ENCODE data around the gene PSTPIP1.

The PSTPIP1 gene

DNA sequence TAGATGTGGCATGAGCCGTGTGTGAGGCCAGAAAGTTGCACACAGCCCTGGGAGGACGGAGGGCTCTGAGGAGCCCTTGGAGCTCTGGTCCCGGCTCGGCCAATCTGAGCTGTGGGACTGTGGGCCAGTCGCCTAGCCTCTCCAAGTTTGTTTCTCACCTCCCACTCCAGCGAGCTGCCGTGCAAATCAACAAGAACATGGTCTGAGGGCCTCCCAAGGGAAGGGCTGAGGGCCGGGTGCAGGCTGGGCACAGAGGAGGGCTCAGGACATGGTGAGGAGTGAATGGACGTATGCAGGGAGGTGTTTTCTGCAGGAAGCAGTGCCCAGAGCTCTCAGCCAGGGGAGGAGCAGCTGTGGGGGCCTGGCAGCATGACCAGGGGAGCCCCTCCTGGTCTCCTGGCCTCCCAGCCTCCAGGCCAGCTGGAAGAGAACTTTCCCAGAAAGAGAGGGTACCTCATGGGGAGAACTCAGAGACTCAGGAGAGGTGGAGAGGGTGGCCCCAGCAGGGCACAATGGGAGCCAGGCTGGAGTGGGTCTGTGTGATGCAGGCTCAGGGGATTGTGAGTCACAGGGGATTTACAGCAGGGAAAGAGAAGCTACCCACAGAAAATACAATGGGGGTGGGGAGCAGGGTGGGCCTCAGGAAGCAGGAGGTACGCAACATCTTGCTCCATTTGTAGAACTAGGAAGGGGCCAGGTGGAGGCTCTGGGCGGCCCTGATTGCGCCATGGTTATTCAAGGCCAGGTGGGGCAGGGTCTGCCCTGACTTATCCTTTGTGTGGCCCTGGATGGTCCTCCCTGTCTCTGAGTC is 24.8 kb downstream of the PSTPIP1 start:
- DNase-seq (ENCODE audit: low read depth): peak; percentile 54

DNA sequence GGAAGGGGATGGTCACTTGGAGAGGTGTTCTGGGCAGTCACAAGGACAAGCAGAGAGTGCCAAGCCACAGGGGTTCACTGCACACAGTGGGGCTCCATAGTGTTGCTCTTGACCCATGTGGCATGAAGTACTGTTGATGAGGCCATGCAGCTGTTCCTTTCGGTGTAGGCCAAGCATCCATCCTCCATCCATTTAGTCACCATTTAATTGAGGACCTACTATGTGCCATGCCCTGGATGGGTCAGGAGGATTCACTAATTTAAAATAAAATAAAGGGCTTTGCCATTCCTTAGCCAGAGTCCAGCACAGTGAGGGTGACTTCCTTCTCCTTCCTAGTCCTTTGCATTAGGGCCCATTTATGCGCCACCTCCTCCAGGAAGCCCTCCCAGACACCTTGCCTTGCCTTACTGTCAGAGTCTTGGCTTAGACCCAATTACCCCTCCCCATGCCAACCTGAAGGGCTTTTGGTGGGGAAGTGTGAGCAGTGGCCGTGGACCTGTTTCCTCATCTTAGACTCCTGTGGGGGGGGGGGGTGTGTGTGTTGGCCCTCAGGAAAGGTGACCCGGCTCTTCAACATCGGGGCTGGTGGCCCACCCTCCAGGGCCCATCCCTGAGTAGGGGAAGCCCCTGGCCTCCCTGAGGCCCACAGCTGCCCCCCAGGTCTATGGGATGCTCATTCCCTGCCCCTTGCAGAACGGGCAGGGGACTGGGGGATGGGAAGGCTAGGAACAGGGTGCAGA is 25.6 kb downstream of the PSTPIP1 start:
- DNase-seq (ENCODE audit: low read depth): no peak

DNA sequence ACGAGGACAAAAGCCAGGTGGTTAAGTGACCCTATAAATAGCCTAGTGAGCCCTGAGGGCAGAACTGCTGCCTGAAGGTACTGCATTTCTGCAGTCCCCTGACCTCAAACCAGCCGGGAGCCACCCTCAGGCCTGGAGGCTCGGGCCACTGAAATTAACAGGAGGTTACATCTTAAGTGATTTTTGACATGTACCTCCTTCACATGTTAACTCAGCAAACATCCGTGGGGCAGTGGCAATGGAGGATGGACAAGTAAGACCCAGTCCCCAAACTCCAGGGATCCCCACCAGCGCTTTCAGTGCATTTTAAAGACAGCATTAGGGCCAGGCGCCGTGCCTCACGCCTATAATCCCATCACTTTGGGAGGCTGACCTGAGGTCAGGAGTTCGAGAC is 26.2 kb downstream of the PSTPIP1 start:
- DNase-seq (ENCODE audit: low read depth): no peak

DNA sequence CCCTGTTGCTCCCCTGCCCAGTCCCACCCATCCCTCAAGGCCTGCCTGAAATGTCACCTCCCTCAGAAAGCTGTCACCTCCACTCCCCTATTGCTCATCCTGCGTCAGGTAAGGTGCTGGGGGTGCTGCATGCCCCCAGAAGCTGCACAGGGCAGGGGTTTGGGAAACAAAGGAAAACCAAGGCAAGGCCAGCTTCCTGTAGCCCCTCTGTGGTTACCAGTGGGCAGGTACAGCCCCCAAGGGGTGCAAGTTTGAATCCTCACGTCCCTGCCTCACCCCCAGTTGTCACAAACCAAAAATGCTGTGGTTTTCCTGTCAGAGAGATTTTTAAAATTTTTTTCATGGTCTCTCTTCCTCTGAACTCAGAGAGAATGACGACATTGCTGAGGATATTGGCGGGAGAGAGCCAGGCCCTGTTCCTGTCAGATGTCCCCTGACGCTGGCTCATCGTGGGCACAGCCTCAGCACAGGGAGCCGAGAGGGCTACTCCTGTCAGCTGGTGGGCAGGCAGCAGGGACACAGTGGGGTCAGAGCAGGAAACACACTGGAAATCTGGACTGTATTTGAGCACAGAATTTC is 27.0 kb downstream of the PSTPIP1 start:
- DNase-seq (ENCODE audit: low read depth): peak; percentile 77

DNA sequence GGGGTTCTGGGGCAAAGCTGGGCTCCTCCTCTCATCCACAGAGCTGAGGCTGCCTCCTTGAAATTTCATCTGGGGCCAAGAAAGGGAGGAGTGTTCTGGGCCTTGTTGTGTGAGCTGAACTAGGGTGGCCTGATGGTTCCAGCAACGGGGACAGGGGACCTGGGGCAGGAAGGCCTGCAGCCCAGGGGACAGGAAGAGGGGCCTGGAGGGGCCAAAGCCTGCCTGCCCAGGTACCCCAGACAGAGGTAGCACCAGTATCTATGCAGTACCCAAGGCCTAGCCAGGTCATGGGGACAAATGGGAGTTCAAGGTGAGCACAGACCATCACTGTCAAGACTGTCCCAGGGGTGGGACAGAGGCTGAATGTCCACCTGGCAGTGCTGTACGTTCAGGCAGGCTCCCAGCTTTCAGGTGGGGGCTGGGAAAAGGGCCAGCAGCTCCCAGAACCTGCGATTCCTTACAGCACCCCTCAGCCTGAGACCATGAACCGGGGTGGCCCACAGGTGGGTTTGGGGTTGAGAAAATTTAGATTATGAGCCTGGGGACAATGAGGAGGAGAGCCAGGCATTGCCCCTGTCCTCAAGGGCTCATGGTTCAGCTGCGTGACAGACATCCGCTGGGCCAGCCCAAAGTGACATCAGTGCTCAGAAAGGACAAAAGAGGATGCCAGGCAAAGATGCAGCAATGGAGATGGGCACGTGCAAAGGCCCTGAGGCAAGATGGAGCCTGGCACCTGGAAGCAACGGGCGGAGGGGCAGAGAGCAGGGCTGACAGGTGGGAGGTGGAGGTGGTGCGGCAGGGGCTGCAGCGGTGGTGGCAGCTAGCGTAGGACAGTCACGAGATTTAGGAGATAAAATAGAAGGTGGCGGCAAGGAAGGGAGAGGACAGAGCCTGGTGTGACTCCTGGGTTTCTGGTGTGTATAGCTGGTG is 28.0 kb downstream of the PSTPIP1 start:
- DNase-seq (ENCODE audit: low read depth): no peak

DNA sequence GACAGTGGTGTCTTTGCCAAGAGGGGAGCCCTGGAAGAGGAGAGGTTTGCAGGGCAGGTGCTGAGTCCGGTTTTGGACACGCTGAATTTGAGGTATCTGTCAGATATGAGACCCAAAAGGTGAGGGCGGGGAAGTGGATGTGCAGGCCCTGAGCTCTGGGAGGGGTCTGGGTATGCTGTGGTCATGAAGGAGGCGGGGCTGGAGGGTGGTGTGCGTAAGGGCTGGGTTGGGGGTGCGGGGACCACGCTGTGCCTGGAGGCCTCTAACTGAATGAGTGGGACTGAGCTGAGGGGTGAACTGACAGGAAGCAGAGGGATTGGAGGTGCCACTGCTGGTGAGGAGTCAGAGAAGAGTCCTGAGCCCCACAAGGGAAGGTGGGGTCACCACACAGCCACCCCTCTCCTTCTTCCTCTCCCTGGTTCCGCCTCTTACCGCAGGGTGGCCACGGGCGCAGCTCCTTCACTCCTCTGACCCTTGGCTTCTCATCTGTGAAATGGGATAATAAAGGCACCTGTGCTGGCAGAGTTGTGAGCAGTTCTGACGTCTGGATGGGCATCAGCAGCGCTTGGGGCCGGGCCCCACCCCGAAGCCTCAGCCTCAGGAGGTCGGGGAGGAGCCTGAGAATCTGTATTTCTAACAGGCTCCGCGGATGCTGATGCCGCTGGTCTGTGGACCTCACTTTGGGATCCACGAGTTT is 28.8 kb downstream of the PSTPIP1 start:
- DNase-seq (ENCODE audit: low read depth): no peak

DNA sequence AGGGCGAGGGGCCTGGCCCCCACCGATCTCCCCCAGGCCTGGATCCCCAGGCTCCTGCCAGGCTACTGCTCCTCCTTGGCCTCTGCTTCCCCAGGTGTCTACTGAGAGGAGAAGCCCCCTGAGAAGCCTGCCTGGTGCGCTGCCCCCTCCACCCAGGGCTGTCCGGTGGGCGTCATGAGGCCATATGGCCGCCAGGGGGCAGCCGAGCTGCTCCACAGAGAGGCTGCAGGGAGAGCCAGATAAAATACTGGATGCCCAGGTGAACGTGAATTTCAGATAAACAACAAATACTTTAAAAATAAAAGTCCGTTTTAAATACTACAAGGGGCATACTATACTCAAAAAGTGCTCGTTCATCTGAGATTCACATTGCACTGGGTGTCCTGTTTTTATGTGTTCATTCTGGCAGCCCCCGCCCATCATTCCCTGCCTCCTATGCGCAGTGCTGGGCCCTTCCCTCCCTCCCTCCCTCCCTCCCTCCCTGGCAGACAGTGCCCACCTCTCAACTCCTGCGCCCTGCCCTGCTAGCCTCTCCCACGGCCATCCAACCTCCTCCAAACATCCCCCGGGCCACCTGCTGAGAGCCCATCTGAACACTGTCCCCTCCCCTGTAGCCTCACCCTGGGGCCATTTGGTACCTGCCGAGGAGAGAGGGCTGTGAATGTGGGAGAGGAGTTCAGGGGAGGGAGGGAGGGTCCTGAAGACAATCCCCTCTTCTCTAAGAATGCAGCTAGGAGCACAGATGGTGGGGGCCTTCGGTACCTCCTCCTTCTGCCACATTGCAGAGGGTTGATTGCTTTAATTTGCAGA is 29.6 kb downstream of the PSTPIP1 start:
- peak; percentile 61 for DNase-seq (ENCODE audit: low read depth)

DNA sequence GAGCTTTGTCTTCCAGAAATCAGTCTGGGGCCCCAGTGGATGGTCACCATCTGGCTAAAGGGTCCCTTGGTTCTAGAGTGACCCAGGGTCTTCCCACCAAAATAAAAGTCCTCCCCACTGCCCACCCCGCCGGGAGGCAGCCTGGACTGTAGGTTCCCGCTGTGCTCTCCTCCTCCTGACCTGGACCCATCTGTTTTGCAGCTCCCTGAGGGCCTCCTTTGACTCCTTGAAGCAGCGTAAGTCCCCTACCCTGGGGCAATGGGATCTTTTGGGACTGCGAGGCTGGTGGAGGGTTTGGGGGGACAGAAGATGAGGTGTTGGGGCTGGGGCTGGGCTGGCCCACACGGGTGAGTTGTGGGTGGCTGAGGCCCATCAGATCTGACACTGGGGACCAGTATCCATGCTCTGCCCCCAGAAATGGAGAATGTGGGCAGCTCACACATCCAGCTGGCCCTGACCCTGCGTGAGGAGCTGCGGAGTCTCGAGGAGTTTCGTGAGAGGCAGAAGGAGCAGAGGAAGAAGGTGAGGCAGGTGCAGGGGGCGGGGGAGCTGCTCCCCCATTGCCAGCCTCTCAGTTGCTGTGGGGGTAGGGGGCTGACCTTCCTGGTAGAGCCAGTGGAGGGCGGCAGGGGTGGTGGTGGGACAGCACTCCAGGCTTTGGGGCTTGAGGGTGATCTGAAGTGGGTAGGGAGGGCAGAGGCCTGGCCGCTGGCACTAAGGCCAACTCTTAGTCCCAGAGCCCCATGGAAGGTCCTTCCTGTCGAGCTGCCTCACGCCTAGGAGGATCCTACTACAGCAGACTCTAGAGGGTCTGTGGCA is 30.4 kb downstream of the PSTPIP1 start:
- no peak for DNase-seq (ENCODE audit: low read depth)

DNA sequence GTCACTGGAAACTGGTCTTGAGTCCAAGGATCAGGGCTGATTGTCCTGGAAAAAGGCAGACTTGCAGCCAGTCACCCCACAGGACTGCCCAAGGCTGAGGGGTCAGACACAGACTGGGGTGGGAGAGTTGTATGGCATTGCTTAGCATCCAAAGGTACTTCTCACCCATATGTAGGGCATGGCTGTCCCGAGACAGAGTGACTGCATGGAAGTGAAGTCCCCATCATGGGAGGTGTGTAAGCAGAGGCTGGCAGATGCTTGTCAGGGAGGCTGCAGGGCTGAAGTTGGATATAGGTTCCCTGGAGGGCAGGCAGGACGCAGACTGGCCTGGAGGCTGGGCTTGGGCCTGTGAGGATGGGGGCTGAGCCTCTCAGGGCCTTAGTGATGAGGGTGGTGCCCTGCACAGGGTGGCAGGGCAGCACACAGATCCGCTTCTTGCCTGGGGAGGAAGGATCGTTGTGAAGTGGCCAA is 31.1 kb downstream of the PSTPIP1 start:
- DNase-seq (ENCODE audit: low read depth): no peak

DNA sequence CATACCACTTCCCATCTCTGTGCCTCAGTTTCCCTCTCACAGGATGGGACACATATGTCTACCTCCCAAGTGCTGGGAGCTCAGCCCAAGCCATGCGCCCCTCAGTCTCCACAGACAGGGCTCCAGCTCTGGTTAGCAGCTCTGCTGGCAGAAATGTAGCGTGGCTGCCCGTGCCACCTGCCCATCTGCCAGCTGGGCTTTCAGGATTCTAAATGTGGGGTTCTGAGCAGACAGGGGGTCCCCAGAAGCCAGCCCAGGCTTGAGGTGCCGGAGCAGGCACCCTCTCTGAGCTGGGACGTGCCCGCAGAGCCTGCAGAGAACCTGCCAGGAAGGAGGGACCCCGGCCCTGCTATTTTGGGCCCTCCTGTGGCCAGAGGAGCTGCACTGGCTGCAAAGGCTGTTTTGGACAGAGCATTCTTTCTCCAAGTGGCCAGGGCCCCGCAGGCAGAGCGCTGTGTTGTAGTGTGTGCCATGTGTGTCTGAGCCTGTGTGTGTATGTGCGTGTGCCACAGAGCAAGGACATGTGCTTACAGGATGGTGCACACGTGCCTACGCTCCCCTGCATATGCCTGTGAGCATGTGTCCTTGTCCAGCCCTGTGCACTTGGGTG is 31.7 kb downstream of the PSTPIP1 start:
- DNase-seq (ENCODE audit: low read depth): no peak

DNA sequence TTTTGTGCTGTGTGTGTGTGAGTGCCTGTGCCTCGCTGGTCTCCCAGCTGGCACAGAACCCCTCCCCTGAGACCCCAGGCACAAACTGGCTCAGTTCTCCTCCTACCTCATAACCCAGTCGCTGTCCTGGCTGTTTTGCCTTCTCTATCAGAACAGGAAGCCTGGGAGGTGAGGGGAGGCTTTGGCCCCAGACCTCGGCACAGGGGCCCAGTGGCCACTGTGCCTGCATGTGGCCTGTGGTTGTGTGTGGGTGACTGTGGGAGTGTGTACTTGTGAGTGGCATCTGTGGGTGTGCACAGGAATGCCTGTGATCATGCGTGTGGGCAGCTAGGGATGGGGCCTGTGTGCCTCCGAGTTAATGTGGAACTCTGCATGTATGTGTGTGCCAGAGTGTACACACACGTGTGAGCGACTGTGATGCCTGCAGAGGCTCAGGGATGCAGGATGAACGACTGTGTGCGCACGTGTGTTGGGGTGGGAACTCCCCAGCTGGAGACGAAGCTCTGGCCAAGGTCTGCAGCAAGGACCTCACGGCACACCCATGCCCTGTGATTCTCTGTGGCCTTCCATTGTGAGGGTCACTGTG is 32.3 kb downstream of the PSTPIP1 start:
- no peak for DNase-seq (ENCODE audit: low read depth)

DNA sequence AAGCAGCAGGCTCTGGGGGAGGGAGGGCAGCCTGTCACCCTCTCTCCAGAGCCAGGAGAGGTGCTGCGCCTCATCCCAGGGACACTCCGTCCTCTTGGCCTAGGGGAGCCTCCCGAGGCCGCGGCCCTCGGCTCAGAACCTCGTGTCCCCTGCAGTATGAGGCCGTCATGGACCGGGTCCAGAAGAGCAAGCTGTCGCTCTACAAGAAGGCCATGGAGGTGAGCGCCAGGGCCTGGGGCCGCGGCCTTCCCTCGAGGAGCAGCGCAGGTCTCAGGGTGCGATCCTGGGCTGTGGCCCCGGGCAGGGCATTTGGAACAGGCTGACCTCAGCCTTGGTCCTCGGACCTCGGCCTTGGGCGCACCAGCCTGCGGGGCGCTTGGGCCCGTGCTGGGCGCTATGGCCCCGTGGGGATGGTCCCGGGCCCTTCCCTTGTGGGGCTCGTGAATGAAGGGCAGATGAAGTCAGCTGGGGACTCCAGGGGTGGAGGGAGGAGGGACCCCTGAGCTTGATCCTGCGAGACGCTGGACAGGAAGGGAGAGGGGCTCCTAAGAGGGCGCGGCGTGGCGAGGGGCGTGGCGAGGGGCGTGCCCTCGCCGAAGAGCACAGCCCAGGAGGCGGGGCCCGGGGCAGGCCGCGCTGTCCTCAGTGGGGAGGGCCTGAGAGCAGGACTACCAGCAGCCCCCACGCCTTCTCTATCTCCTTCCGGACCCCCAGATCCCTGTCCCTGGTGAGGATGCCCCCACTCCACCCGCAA is 32.9 kb downstream of the PSTPIP1 start:
- no peak for DNase-seq (ENCODE audit: low read depth)

DNA sequence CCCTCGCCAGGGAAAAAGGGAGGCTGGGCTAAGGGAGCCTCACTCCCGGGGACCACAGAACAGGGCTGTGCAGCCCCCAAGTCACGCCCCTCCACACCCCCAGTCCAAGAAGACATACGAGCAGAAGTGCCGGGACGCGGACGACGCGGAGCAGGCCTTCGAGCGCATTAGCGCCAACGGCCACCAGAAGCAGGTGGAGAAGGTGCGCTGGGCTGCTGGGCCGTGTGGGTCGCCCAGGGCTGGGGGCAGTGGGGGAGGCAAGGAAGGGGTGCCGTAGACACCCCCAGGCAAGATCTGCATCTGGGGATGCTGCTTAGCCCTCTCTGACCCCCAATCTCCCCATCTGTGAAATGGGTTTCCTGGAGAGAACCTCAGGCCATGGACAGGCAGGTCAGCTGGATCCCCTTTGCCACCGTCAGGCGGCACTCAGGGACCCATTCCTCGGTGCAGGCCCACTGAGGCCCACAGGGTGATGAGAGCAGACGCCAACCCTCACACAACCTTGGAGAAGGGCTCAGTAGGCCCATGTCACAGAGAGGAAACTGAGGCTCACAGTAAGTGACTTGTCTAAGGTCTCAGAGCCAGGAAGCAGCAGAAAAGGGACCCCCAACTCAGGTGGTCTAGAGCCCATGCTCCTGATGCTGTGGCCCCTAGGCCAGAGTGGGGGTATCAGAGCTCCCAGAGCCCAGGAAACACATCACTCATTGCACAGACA is 33.7 kb downstream of the PSTPIP1 start:
- no peak for DNase-seq (ENCODE audit: low read depth)

DNA sequence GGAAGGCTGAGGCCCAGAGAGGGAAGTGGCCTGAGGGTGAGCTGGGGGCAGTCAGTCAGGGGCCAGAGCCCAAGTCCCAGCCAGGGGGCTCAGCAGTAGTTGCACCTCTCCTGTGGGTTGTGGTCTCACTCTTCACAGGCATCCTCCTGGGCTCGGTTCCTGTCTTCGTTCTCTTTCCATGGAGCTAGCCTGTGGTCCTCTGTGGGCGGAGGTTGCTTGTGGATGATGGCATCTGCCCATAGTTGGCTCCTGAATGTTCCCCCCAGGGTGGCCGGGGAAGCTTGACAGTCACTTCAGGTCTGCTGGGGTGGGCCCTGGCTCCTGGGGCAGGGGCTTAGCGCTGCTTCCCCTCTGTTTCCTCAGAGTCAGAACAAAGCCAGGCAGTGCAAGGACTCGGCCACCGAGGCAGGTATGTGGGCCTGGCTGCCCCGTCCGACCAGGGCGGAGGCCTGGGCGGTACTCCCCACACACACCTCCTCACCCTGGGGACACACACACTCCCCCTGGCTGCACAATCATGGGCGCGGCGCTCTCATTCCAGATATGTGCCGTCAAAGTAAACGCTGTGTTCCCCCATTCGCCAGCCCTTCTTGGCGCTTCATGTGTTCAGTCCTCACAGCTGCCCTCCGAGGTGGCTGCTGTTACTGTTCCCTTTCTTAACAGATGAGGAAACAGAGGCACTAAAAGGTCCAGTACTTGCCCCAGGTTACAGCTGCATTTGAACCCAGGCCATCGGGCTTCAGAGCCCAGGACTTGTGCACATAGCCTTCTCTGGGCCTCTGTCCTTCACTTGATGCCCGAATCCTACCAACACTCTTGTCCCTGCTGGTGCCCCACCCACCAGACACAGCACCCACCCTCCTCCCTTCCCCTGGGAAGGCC is 34.5 kb downstream of the PSTPIP1 start:
- no peak for DNase-seq (ENCODE audit: low read depth)

DNA sequence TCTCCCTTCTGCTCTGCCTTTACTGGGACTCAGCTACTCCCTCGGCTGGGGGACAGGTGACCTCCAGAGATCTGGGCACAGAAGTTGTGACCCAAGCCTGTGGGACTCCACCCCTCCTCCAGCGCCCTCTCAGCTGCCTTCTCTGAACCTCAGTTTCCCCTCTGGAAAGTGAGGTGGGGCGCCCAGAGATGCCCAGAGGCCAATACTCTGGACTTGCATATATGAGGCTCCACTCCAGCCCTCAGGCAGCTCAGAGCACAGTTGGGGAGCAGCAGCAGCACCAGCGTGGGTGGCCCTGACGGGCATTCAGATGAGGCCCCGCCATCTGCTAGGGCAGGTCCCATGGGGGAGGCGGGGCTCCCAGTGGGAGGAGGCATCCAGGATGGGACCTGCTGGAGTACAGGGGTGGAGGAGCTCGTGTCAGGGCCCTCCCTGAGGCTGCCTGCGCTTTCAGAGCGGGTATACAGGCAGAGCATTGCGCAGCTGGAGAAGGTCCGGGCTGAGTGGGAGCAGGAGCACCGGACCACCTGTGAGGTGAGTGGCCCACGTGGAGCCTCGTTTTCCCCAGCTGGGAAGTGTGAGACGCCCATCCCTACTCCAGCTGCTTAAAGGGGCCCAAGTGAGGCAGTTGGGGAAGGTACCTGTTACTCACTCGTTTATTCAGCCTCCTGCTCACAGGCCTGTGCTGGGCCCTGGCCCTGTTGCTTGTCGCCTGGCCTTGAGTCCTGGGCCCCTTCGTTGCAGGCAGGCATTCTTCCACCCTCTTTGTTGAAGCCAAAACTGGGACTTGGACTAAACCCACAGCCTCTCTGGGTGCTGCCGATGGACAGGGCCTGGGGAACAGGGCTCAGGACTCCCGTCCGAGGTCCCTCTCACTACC is 35.4 kb downstream of the PSTPIP1 start:
- no peak for DNase-seq (ENCODE audit: low read depth)
